Activated CD8-positive, alpha-beta memory T cell treated with anti-CD3 and anti-CD28 coated beads, Interleukin-2, amount 50 U/mL, for 1 hour (primary cell): Measurements from ENCODE around the gene HACD3.
"Not testable (repeated sequence)": the region's sequence is repeated elsewhere in the genome, so short reads cannot be mapped to it uniquely, and the experiment has no call there.

Experiments
- DNase-seq: peaks from one replicate; pipeline ENCODE4 v3.0.0-alpha.2; 2020; ENCODE audit errors: extremely low read depth

Gene HACD3

DNA sequence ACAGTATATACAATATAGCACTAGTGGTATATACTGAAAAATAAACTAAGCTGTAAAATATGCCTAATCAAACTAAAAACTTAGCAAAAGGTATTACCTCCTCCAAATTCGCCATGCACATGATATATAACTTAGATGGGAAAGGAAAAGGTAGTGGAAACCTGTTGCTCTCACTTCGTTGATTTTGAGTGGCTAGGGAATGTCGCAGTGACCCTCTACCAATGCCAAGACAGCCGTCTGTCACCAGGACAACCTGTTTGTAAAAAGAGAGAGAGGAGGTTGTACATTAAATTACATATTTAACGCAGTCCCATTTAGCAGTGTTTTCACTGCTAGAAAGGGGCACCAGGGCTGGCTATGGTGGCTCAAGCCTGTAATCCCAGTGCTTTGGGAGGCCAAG lies 69.4 kb downstream of the HACD3 start:
- DNase-seq: no peak

DNA sequence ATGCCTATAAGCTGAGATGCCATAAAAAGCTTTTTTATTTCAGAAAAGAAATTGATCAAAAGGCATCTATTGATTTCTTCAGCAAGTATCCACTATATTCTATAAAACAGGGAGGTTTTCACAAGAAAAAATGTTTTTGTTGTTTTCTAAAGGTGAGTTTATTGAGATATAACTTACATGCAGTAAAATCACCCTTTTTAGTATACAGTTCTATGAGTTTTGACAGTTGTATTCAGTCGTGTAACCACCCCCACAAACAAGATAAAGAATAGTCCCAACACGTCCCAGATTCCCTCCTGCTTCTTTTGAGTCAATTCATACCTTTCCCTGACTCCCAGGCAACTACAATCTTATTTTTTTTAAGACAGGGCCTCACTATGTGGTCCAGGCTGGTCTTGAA lies 72.9 kb downstream of the HACD3 start:
- no peak for DNase-seq

DNA sequence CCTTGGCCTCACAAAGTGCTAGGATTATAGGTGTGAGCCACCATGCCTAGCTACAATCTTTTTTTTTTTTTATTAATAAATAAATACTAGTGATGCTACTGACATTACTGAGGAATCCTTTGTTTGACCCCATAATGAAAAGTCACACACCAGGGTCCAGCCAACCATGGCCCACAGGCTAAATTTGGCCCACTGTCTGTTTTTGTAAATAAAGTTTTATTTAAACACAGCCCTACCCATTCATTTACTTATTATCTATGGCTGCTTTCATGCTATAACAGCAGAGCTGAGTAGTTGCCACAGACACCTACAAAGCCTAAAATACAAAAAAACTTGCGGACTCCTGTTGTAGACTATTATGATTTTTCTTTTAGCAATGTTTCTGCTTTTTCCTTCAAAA lies 73.3 kb downstream of the HACD3 start:
- no peak for DNase-seq

DNA sequence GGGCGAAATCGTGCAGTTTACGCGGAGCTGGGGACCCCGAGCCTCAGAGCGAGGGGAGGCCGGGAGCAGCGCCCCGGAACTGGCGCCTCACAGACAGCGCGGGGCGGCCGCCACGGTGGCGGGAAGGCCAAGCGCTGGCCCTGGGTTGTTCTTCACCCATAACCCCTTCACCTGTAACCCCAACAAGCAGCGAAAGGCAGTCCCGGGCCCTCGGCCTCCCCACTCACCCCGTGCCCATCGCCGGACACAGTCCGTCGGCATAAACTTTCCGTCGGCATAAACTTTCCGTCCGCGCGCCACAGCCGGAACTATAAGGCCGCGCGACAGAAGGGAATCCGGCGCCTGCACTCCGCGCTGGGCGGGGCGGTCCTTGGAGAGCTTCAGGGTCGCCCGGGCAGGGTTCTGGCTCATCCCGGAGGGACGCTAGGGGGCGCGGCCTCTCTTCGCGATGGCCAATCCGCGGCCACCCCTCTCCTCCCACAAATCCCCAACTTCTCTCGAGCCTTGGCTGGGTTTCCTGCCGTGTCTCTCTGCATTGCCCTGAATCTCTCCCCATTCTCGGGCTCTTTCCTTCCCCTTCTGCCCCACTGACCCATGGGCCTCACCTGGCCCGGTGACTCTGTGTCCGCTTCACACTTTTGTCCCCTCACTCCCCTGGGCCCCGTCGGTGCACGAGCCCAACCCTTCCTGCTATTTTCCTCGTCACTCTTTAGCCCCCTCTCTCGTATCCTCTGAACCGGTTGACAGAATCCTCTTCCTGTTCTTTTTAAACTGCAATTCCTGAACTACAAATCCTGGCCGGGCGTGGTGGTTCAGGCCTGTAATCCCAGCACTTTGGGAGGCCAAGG lies 80.8 kb downstream of the HACD3 start, which contains the start of gene INTS14:
INTS14 (minus strand) TSS at position 261 of the 848 bp plus-strand sequence. CDS start 3,751 bp downstream, outside the sequence.
- DNase-seq: peak; percentile 82

DNA sequence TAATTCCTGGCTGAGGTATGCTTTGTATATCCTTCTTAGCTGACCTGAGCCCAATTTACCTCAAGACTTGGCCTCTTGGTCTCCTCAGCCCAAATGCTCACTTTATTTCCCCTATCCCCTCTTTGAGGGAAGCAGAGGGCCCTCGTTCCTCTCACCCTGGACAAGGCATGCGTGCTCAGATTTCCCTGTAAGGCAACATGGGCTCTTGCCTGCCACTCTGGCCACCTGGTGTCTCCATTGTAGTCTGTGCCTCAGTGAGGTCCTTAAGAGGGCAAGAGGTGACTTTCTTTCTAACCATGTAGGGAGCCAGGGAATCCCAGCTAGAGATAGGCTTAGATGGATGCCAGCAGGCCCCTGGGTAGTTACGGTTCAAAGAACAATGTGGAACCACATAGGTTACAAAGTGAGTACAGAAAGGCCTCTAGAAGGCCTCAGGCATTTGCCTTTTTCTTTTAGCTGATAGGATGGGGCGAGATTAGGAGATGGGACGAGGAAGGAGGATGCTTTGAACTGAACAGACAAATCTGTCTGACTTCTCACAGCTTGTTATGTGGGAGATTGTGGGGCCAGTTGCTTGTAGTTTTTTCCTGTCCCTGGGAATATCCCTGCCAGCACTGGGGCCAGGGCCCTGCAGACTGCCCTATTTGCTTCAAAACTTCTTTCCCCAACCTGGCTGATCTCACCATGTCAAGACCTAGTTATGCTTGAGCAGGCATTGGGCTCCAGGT lies 81.8 kb downstream of the HACD3 start:
- DNase-seq: no peak

DNA sequence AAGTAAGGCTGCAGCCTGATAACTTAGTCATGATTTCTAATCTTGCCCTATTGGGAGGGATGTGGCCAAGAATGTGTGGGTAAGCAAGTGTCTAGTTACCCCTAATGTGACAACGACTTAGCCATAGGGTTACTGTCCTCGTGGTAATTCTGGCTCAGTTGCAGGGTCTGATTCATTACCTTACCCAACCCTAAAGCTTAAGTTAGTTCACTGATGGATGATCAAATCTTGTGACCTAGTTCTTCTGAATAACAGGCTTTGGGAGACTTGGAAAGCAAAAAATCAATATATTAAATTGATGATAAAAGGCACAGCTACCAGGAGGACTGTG lies 82.3 kb downstream of the HACD3 start:
- no peak for DNase-seq

DNA sequence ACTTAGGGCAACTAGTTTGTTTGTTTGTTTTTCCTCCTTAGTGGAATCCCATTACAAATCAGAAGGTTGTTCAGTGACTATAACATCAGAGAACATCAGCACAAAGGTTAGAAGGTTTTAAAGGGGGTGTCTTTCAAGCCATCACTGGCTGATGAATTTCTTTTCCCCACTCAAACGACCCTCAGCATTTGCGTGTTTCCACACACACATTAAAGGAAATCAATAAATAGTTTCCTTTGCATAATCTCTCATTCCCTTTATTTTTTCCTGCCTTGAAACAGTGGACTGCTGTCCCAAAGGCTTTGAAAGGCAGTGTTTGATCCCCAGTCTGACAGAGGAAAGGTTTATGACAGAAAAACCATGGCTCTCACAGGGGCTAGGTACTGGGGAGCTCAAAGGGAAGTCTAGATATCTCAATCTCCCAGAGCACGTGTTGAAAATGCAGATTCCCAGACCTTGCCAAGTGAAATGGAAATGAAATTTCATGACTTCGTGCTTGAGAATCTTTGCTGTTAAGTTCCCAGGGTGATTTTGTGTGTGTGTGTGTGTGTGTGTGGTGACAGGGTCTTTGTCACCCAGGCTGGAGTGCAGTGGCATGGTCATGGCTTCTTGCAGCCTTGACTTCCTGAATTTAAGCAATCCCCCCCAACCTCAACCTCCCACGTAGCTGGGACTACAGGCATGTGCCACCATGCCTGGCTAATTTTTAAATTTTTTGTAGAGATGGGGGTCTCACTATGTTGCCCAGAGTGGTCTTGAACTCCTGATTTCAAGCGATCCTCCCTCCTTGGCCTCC lies 82.9 kb downstream of the HACD3 start:
- DNase-seq: no peak

DNA sequence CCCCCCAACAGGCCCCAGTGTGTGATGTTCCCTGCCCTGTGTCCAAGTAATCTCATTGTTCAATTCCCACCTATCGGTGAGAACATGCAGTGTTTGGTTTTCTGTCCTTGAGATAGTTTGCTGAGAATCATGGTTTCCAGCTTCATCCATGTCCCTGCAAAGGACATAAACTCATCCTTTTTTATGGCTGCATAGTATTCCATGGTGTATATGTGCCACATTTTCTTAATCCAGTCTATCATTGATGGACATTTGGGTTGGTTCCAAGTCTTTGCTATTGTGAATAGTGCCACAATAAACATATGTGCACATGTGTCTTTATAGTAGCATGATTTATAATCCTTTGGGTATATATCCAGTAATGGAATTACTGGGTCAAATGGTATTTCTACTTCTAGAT lies 85.6 kb downstream of the HACD3 start:
- DNase-seq: not testable (repeated sequence)

DNA sequence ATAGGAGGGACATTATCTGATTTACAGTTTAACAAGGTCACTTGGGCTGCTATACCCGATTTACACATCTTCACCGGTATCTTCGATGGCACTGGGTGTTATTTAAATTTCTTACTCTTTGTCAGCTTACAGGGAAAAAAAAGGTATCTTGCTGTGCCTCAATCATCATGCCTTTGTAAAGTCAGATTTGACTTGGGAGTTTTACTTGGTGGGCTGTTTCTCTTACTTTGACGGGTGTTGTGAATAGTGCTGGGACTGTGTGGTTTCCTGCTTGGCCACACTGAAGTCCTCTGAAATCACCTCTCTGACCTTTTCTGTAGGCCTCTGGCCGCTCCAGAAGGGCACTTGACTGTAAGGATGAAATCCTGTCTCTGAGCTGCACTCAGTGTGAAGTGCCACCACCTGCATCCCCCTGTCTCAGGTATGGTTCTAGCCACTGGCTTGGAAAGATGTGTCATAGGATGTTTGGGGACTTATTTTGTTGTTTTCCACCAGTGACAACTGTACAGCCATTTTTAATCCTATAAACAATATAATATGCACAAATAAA lies 88.4 kb downstream of the HACD3 start:
- DNase-seq: no peak

DNA sequence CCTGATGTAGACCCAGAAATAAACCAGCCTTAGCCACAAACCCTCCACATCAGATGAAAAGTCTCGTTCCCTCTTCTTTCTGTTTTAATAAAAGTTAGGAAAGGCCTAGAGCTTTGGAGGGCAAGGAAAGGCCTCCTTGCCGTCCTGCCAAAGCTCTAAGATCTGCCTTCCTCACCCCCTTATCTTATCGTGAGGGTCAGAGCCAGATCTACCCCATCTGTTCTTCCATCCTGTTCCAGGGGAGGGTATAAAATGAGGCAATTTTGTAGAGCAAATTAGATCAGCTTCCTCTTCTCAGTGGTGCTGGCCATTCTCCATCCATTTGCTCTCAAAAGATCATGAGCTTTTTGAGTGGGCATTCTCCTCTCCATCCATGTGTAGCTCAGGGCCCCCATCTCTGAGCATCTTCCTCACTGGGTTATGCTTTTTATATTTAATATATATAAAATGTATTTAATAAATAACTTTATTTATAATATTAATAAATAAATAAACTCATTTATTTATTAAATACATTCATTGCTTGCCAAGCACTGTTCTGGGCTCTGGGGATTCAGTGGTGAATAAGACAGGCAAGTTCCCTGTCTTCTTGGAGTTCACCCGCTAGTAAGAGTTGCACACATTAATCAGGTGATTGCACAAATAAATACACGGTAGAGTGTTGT lies 89.5 kb downstream of the HACD3 start:
- DNase-seq: no peak

DNA sequence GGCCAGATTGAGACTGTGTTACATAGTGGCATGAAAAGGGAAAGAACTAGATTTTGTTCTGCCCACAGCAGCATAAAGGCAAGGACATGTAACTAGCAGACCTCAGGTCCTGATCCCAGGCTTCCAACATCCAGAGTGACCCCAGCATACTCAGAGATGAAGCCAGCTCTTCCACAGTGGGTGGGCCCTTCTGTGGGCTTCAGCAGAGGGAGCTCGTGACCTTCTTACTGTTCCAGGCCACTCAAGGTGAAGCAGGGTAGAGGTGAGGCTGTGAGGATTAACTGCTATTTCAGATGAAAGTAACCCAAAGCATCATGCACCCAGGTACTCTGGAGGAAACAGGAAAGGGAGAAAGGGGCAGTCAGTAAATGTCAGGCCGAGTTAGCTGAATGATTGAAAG lies 90.6 kb downstream of the HACD3 start:
- DNase-seq: no peak

DNA sequence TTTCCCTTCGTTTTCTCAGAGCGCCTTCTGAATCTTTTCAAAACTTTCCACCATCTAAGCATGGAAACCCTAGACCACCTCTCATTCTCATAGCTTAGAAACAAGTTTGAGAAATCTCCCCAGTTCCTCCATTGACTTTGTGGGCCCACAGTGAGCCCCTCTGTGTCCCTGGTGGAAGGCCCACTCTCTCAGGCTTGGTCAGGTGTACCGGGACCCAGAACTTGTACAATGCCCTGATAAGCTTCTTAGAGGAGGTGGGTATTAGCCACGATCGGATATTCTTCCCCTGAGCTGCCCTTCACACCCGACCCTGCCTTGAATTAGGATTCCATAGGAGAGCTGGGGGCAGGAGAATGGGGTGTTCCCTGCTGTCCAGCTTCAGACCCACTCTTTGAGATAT lies 91.4 kb downstream of the HACD3 start, which contains the start of gene SLC24A1:
SLC24A1 (plus strand) TSS at position 301 of the 400 bp plus-strand sequence. CDS start 2,143 bp downstream, outside the sequence.
- DNase-seq: no peak

DNA sequence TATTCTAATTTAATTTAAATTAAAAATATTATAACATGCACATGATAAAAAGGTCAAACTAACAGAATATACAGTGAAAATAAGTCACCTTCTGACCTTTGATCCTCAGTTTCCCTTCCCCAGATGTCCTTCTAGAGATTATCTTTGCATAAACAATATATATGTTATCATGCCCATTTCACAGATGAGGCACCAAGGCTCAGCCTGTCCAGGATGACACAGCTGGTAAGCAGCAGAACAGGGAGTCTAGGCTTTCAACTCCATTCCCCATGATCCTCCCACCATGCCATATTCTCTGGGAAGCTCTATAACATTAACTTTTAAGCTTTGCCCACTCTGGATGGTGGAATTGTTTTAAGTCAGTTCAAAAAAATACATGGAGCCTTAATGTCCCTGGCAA lies 92.8 kb downstream of the HACD3 start:
- DNase-seq: no peak

DNA sequence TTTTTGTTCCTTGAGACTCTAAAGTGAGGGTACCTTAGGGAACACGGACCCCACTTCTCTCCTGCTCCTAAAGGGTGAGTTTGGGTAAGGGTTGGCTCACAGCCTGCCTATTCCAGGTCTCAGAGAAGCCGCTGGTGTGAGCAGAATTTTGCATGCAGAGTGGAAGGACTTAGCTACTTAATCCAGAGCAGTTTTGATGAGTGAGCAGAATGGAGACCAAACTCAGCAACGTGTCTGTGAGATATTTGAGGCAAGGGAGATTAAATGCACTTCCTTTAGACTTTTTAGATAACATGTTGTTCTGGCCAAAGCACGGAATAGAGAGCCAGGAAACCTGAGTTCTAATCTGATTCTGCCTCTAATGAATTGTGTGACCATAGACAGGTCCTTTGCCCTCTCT lies 96.6 kb downstream of the HACD3 start:
- DNase-seq: no peak
